Brain microvascular endothelial cell (primary cell): ENCODE data around the gene TMPRSS11E.
"Not testable (repeated sequence)": the region's sequence is repeated elsewhere in the genome, so short reads cannot be mapped to it uniquely, and the experiment has no call there.

Experiments
- DNase-seq: peaks from one replicate; pipeline ENCODE4 v3.0.0-alpha.2; 2020
- H3K27ac ChIP-seq: fragments of 250-450 bp; sonication (Bioruptor Pico); 2 replicates; pipeline ENCODE4 v1.5.1; 2020; ENCODE audit warnings: mild to moderate bottlenecking, moderate library complexity
- H3K27me3 ChIP-seq: fragments of 250-450 bp; sonication (Bioruptor Pico); replicated peaks from 2 replicates; pipeline ENCODE4 v1.5.1; 2020; ENCODE audit warnings: mild to moderate bottlenecking
- H3K36me3 ChIP-seq: fragments of 250-450 bp; sonication (Bioruptor Pico); replicated peaks from 2 replicates; pipeline ENCODE4 v1.5.1; 2020; ENCODE audit warnings: mild to moderate bottlenecking
- H3K4me3 ChIP-seq: 2 replicates; pipeline ENCODE4 v1.5.1; 2011; ENCODE audit warnings: low read depth, mild to moderate bottlenecking, control low read depth, low read length, moderate library complexity
- CTCF ChIP-seq: IDR thresholded peaks from 2 replicates; pipeline ENCODE4 v1.5.1; 2011; ENCODE audit warnings: low read depth, mild to moderate bottlenecking, moderate library complexity, low read length, control low read depth, inconsistent platforms; ENCODE audit errors: missing control alignments
- in situ Hi-C: cut with HindIII; loops from 2 replicates; pipeline ENCODE4 v1.10.0; 2017; ENCODE audit warnings: low sequenced_read_pairs, low pct_ligation_motif_present

TMPRSS11E gene

GRCh38 chr4:68520985-68521384, 73.7 kb downstream of the TMPRSS11E start:
- TF ChIP-seq CTCF: no peak

DNA sequence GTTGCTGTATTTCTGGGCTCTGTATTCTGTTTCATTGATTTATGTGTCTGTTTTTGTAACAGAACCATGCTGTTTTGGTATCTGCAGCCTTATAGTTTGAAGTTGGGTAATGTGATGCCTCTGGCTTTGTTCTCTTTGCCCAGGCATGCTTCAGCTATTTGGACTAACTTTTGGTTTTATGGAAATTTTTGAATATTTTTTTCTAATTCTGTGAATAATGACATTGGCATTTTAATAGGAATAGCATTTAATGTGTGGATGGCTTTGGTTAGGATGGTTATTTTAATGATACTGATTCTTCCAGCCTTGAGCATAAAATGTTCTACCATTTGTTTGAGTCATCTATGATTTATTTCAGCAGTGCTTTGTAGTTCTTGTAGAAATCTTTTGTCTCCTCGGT, 75.0 kb downstream of the TMPRSS11E start:
- H3K36me3 ChIP-seq, DNase-seq, H3K27ac ChIP-seq, in situ Hi-C loops, H3K4me3 ChIP-seq, H3K27me3 ChIP-seq: not testable (repeated sequence)

More at GRCh38 chr4:68520985-68521384, 73.7 kb downstream of the TMPRSS11E start:
- no peaks in the 10 kb centered on the region for H3K36me3 ChIP-seq
- DNase-seq: no peak
- in situ Hi-C loops: no loop called here
- no peak overlapping the region for H3K4me3 ChIP-seq
- H3K27me3 ChIP-seq: no peaks in the 10 kb centered on the region
- no peak overlapping the region for H3K27ac ChIP-seq

DNA sequence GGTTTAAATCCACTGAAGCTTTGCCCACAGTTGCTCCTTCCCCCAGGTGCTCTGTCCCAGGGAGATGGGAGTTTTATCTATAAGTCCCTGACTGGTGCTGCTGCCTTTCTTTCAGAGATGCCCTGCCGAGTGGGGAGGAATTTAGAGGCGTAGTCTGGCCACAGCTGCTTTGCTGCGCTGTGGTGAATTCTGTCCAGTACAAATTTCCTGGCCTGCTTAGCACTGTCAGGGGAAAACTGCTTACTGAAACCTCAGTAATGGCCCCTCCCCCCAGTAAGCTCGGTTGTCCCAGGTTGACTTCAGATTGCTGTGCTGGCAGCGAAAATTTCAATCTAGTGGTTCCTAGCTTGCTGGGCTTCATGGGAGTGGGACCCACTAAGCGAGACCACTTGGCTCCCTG, 88.7 kb downstream of the TMPRSS11E start:
- in situ Hi-C loops: no loop called here
- no peak for DNase-seq
- Histone ChIP-seq H3K36me3 (no peaks in the 10 kb centered on the region), H3K4me3 (no peak overlapping the region), H3K27ac (no peak overlapping the region), H3K27me3 (no peaks in the 10 kb centered on the region)
- no peak for TF ChIP-seq CTCF

DNA sequence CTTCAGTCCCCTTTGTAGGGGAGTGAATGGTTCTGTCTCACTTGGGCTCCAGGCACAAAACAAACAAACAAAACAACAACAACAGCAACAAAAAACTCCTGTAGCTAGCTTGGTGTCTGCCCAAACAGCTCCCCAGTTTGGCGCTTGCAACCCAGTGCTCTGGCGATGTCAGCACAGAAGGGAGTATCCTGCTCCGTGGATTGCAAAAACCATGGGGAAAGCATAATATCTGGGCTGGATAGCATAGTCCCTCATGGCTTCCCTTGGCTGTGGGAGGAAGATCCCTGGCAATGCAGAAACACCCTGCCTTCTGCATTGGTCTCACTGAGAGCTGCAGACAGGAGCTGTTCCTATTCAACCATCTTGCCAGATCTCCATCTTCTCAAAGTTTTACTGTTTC, 89.1 kb downstream of the TMPRSS11E start:
- in situ Hi-C loops: no loop called here
- DNase-seq: no peak
- no peak overlapping the region for H3K4me3 ChIP-seq
- TF ChIP-seq CTCF: no peak
- H3K27ac ChIP-seq: no peak overlapping the region
- no peaks in the 10 kb centered on the region for H3K27me3 ChIP-seq
- H3K36me3 ChIP-seq: no peaks in the 10 kb centered on the region

DNA sequence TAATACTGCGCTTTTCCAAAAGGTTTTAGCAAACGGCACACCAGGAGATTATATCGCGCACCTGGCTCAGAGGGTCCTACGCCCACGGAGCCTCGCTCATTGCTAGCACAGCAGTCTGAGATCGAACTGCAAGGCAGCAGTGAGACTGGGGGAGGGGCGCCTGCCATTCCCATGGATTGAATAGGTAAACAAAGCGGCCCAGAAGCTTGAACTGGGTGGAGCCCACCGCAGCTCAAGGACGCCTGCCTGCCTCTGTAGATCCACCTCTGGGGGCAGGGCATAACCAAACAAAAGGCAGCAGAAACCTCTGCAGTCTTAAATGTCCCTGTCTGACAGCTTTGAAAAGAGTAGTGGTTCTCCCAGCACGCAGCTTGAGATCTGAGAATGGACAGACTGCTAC, 95.5 kb downstream of the TMPRSS11E start:
- H3K4me3 ChIP-seq, H3K36me3 ChIP-seq, DNase-seq, in situ Hi-C loops, H3K27ac ChIP-seq, H3K27me3 ChIP-seq: not testable (repeated sequence)
